Esophagus muscularis mucosa (tissue), 4 donors: Measurements from ENCODE around the gene NDUFAF5. TPM values are rescaled to one million over a fixed set of nuclear protein-coding genes. Genes with fewer than 3 reads are reported as not detected.

Source experiments
- DNase-seq: peaks from one replicate; pipeline ENCODE4 v3.0.0-alpha.2; 2017; ENCODE audit errors: extremely low spot score
- H3K27ac ChIP-seq, 4 donors: fragments of 200-600 bp; sonication (generic); replicated peaks in 1 of 4; 1 replicate in 3 of 4; 2 replicates in 1 of 4; pipeline ENCODE4 v1.5.1; 2016 to 2019; ENCODE audit warnings: mild to moderate bottlenecking in 1 of 4
- H3K27me3 ChIP-seq, 4 donors: fragments of 200-600 bp; sonication (generic); one replicate each; pipeline versions ENCODE4 v1.5.1 to v1.6.0; 2016 to 2019
- H3K36me3 ChIP-seq, 4 donors: fragments of 200-600 bp; sonication (generic); one replicate each; pipeline ENCODE4 v1.5.1; 2016 to 2019
- H3K4me1 ChIP-seq, 4 donors: fragments of 200-600 bp; sonication (generic); one replicate each; pipeline ENCODE4 v1.5.1; 2016 to 2019
- H3K4me3 ChIP-seq, 4 donors: fragments of 200-600 bp; sonication (generic); 1 replicate in 2 of 4; 2 replicates in 2 of 4; pipeline ENCODE4 v1.5.1; 2016 to 2019; ENCODE audit warnings: mild to moderate bottlenecking in 4 of 4, moderate library complexity in 1 of 4
- H3K9me3 ChIP-seq, 4 donors: fragments of 200-600 bp; sonication (generic); 1 replicate in 3 of 4; 2 replicates in 1 of 4; pipeline ENCODE4 v1.5.1; 2016 to 2019
- CTCF ChIP-seq, 3 experiments: fragments of 200-600 bp in 2 of 3; fragments of 450-650 bp in 1 of 3; sonication (generic) in 2 of 3; IDR thresholded peaks; one replicate each; pipeline ENCODE4 v1.5.1; 2017 to 2019; ENCODE audit warnings: antibody characterized with exemption in 3 of 3, mild to moderate bottlenecking in 2 of 3, moderate library complexity in 1 of 3
- EP300 ChIP-seq: sonication (generic); formaldehyde crosslinking; IDR thresholded peaks from one replicate; pipeline ENCODE4 v1.6.1; 2017; ENCODE audit warnings: antibody characterized with exemption
- POLR2A ChIP-seq: fragments of 450-650 bp; IDR thresholded peaks from one replicate; pipeline ENCODE4 v1.6.1; 2017; ENCODE audit warnings: antibody characterized with exemption, moderate library complexity, mild to moderate bottlenecking, low read depth
- POLR2AphosphoS5 ChIP-seq, 2 donors: sonication (generic); formaldehyde crosslinking; IDR thresholded peaks; one replicate each; pipeline ENCODE4 v1.6.1; 2017; ENCODE audit warnings: antibody characterized with exemption in 2 of 2
- WGBS: methylation state at CpG from one replicate; pipeline ENCODE4 v1.1.5; 2018; 5-methylcytosine and 5-hydroxymethylcytosine counted together
- intact Hi-C: fragments of 100-400 bp; cut with DNase I; formaldehyde crosslinking; loops from one replicate; pipeline ENCODE4 v1.15.1; 2023
- total RNA-seq, 4 donors: library from RNA; depleted of rRNA; stranded (reverse); fragments of >200 nt; gene quantifications; one replicate each; pipeline versions ENCODE4 v1.1.0 to v1.2.1, GENCODE V29; 2016

Gene NDUFAF5
- total RNA-seq, 4 donors from 2014 or later, result 11.9 to 23.3 (median 19.1) TPM

DNA sequence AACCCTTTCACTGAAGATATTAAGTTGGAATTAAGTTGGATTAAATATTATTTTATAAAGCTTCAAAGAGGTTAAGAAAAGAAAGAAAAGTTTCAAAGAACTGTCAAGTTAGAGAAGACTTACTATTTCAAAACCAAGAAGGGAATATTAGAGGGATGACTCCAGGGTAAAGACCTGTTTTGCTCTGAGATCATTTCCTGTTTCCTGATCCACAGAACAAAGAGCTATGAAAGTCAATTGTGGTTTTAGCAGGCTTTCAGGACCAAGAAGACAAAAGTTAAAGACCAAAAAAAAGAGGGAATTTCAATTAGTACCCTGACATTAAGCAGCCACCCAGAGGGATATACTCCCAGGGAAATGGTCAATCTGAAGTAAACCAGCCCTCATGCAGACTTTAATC is 19.5 kb upstream of the NDUFAF5 start:
- peaks cover 33 to 77% (median 61%) of the 10 kb centered on the region in 4 donors for H3K36me3 ChIP-seq

GRCh38 chr20:13765868-13766416 is 18.9 kb upstream of the NDUFAF5 start:
- no peak for DNase-seq
- WGBS, result 100% methylated on average over 1 of the region's 1 CpG
- Histone ChIP-seq H3K27me3 (no peaks in the 10 kb centered on the region), H3K27ac (no peak overlapping the region), H3K9me3 (no peaks in the 10 kb centered on the region), H3K4me1 (no peaks in the 10 kb centered on the region), H3K36me3 (peaks cover 33 to 80% (median 62%) of the 10 kb centered on the region in 4 donors), H3K4me3 (no peak overlapping the region)
- intact Hi-C loops, result no loop called here
- TF ChIP-seq POLR2A (no peak), POLR2AphosphoS5 (IDR thresholded peaks at IDR 0.05) (no peak), CTCF (IDR thresholded peaks at IDR 0.05) (no peak), EP300 (no peak)

More for the DNA sequence above, 19.5 kb upstream of the NDUFAF5 start:
- Histone ChIP-seq H3K9me3 (no peaks in the 10 kb centered on the region), H3K4me1 (no peaks in the 10 kb centered on the region), H3K27me3 (no peaks in the 10 kb centered on the region), H3K27ac (no peak overlapping the region), H3K4me3 (no peak overlapping the region)
- no peak for DNase-seq
- intact Hi-C loops, result no loop called here
- TF ChIP-seq EP300 (no peak), POLR2A (no peak), POLR2AphosphoS5 (IDR thresholded peaks at IDR 0.05) (no peak), CTCF (IDR thresholded peaks at IDR 0.05) (no peak)

GRCh38 chr20:13770141-13770540 is 14.7 kb upstream of the NDUFAF5 start:
- no peaks in the 10 kb centered on the region for H3K4me1 ChIP-seq
- WGBS, result 91% methylated on average over 5 of the region's 5 CpGs

DNA sequence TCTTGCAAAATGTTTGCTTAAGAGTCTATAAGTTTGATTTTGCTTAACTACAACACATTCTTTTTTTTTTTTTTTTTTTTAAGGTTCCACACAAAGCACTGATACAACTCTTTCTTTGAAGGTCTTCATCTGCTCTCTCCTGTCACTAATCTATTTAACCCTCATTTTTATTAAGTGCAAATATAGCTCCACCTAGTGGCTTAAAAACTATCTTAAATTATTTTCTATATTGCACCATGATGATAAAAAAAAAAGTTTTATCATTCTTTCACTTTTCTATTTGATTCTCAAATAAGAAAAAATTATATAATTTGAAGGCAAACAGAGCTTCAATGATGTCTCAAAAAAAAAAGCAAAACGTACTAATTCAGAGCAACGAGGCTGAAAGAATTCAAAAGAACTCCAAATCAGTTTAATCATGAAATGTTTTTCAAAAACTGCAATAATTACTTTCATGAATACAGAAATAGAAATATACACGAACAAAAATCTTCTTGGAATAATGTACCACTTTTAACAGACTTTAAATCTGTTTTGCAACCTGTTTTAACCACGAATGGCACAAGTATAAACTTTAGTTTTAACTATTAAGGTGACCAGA is 12.9 kb upstream of the NDUFAF5 start:
- WGBS, result 59% methylated on average over 4 of the region's 4 CpGs
- Histone ChIP-seq H3K36me3 (peaks cover 16 to 95% (median 65%) of the 10 kb centered on the region in 4 donors), H3K9me3 (no peaks in the 10 kb centered on the region), H3K4me3 (no peak overlapping the region), H3K27ac (no peak overlapping the region), H3K4me1 (no peaks in the 10 kb centered on the region), H3K27me3 (no peaks in the 10 kb centered on the region)
- intact Hi-C loops, result loop anchor here (5.0 to 10.0 kb wide), 4 partner anchors 137 to 650 kb away; partner anchors contain the start of gene TASP1
- TF ChIP-seq POLR2A (no peak), CTCF (IDR thresholded peaks at IDR 0.05) (peak; percentile 32 to 59 (median 58))
- DNase-seq, result no peak

More at GRCh38 chr20:13770141-13770540, 14.7 kb upstream of the NDUFAF5 start:
- TF ChIP-seq CTCF (IDR thresholded peaks at IDR 0.05) (no peak), POLR2AphosphoS5 (IDR thresholded peaks at IDR 0.05) (no peak), EP300 (no peak), POLR2A (no peak)
- H3K9me3 ChIP-seq, result no peaks in the 10 kb centered on the region
- DNase-seq, result no peak
- no peaks in the 10 kb centered on the region for H3K27me3 ChIP-seq
- H3K36me3 ChIP-seq, result peaks cover 23 to 95% (median 66%) of the 10 kb centered on the region in 4 donors
- intact Hi-C loops, result loop anchor here (5.0 to 10.0 kb wide), 4 partner anchors 135 to 648 kb away; partner anchors contain the start of gene TASP1
- H3K27ac ChIP-seq, result no peak overlapping the region
- no peak overlapping the region for H3K4me3 ChIP-seq
